IPS DF 19.7 (cell line): ENCODE data around the gene SLC22A23.

Experiments used
- DNase-seq: peaks from one replicate; pipeline ENCODE4 v3.0.0-alpha.2; 2013; ENCODE audit warnings: low read depth, low spot score

SLC22A23 gene

DNA sequence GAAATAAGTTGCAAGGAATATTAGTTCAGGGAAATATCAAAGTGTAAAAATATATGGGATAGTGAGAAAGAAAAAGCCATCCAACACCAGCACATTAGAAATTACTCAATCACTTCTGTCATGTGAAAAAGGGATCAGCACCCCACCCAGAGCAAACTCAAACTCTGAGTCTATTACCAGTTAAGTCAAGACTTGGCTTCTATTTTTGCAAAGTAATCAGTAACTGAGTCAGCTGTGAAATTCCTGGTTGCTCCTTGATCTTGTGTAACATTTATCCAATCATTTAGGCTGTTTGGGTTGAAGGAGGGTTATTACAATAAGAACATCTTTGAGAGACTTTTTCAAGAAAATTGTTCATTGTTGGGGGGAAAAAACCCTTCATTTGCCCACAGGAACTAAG lies 51.2 kb downstream of the SLC22A23 start:
- DNase-seq, result no peak

- no peak for DNase-seq
Measured at GRCh38 chr6:3405182-3405518, 51.7 kb downstream of the SLC22A23 start.

DNA sequence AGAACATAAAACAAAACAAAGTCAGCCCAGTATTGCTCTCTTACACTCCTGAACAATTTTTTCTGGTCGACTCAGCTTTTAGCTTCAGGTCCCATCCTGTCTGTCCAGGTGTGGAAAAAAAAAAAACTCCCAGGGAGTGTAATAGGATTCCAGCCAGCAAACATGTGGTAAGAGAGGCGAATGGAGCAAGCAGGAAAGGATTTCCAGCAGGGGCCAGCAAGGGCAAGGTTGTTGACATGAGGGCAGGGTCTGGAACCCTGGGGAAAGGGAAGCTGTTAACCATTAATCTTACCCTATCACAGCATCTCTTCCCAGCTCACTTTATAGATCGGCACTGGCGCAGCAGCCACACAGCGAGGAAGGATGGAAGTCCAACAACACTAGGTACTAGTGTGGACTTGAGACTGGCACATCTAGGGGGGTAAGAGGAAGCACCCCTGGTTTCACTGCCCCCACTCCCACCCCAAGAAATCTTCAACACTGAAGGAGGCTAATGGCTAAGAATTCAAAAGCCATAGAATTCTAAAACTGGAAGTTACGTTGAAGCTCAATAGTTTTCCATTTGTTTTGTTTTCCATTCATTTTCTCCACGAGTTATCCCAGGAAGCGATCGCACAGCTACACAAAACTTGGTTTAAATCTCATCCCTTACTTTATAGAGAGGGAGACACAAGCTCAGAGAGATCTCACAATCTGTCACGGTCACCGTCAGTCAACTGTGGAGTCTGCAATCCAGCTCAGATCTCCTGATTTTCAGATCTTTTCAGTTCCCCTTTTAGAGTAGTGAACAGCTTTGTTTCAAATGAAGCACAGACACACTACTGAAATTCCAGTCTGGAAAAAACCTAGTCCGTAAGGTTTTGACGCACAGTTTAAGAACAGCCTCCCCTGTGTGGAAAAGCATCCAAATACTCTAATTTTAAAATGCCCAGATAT lies 53.3 kb downstream of the SLC22A23 start:
- no peak for DNase-seq

- no peak for DNase-seq
Measured at GRCh38 chr6:3402310-3403237, 54.3 kb downstream of the SLC22A23 start.

DNA sequence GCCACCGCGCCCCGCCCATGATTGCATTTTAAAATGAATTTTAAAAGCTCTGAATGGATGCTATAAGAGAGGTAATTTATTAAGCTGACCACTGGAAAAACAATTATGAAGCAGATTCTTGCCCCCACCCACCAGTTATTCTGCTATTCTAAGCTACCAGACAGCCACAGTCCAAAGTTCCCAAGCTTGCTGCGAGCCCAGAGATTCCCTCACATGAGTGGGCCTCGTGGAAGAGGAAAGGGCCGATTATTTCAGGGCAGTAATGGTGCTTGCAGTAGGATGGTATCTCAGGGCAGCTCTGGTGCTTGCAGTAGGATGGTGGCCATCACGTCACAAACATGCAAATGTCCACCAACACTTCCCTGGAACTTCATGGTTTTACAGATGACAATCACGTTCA lies 56.7 kb downstream of the SLC22A23 start:
- DNase-seq, result no peak

DNA sequence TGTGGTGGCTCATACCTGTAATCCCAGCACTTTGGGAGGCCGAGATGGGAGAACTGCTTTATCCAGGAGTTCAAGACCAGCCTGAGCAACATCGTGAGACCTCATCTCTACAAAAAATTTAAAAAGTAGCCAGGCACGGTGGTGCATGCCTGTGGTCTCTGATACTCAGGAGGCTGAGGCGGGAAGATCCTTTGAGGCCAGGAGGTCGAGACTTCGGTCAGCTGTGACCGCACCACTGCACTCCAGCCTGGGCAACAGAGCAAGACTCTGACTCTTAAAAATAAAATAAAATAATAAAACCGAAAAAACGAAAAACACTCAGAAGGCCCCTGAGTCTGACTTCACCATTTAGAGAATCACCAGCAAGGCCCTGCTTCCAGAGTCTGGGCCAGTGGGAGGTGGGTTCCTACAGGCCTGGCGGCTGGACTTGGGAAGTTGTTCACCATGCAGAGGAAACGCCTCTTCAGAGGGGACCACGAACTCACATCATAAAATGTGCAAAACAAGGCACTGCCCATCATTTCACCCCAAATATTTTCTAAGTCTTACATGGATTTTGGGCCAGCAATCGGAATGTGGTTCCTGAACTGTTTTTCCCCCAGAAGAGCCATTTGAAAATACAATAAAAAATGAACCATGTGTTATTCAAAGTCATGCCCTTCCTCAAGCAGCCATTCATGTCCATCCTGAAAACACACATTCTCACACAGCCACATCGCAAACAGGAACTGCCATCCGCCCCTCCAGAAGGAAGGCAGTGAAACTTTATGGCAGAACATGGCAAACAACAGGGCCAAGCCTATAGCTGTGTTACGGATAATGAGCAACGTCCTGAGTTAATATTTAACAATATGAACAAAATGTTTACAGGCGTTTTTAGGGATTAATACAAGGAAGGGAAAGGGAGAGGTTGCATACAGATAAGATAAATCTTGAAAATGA lies 57.8 kb downstream of the SLC22A23 start:
- no peak for DNase-seq

DNA sequence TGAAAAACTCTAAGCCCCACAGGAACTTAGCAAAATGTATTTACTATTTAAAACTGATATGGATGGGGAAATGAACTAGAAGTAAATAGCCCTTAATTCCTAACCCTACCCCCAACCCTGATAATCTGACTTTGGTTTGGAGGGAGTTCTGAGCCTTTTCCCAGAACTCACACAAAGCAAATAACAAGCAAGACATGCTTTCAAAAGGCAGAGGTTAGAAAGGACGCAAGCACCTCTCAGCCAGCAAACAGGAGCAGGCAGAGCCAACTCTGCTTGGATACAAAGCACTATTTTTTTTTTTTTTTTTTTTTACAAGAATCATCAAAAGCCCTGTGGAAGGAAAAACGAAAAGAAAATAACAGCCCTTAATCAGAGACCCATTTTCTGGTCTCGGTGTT lies 58.7 kb downstream of the SLC22A23 start:
- no peak for DNase-seq

- DNase-seq, result no peak
Measured at GRCh38 chr6:3397229-3398164, 59.4 kb downstream of the SLC22A23 start.

DNA sequence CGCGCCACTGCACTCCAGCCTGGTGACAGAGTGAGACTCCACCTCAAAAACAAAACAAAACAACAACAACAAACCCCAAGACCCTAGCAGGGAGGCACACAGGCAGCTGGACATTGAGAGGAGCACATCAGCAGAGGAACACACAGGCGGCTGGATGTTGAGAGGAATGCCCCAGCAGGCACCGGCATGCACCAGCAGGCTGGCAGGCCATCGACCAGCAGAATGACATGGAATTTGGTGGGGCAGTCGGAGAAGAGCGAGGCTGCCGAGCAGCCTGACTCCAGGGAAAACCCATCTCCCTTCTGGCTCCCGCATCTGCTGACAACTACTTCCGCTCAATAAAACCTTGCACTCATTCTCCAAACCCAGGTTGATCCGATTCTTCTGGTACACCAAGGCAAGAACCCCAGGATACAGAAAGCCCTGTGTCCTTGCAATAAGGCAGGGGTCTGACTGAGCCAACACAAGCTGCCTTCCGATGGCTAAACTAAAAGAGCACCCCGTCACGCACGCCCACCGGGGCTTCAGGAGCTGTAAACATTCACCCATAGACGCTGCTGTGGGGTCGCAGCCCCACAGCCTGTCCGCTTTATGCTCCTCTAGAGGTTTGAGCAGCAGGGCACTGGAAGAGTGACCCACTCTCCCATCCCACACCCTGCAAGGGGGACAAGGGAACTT lies 60.2 kb downstream of the SLC22A23 start:
- DNase-seq, result no peak

GRCh38 chr6:3394671-3395070 lies 62.2 kb downstream of the SLC22A23 start:
- no peak for DNase-seq

GRCh38 chr6:3393836-3394202 lies 63.0 kb downstream of the SLC22A23 start:
- DNase-seq, result no peak

DNA sequence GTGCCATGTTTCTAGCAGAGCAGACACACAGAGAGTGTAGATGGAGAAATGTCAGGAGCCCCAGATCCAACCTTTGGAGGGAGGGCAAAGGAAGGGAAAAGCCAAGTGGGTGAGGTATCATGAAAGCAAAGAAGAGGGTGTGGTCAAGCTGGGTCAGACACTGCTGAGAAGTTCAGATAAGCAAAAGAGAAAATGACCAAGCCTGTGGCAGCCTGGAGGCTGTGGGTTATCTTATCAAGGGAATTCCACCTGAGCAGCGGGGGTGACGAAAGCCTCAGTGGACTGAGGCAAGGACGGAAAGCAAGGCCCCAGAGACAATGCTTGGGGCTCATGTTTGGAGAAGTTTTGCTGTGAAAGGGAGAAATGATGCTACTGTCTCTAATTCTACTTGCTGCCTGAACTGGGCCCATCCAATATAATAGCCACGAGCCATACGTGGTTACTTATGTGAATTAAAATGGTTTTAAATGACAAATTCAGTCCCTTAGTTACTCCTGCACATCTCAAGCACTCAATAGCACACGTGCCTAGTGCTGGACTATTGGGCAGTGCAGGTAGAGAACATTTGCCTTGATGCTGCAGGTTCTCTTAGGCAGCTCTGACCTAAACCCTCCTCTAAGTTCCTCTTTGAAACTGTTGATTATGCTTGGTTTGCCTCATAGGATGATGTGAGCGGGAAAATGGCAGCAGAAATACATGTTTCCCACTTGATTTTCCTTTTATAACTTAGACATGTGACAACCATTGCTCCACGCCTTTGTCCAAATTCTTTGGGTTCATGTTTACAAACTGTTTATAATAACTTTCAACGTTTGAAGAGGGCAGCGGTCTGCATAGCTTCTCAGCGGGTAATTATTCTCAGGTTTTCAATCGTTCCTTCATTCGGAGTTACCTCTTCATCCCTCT lies 63.7 kb downstream of the SLC22A23 start:
- no peak for DNase-seq

GRCh38 chr6:3391902-3392458 lies 64.9 kb downstream of the SLC22A23 start:
- DNase-seq, result no peak

DNA sequence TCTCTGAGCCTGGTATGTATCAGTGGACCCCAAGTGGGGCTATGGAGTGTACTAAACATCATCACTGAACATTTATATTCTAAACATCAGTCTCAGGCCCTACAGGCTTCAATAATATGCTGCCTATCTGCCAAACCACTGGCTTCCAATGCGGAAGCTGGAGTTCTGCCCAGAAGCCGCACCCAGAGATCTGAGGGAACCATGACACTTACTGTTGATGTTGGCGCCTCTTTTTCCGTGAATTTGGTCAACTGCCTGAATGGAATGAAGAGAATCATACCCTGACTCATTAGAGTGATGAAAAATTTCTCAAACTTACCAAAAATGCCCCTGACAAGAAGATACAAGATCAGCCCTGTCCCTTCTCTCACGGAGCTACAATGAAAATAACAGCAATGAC lies 66.2 kb downstream of the SLC22A23 start:
- no peak for DNase-seq

- DNase-seq, result no peak
Measured at GRCh38 chr6:3389390-3390167, 67.3 kb downstream of the SLC22A23 start.

- no peak for DNase-seq
Measured at GRCh38 chr6:3388786-3389185, 68.1 kb downstream of the SLC22A23 start.

DNA sequence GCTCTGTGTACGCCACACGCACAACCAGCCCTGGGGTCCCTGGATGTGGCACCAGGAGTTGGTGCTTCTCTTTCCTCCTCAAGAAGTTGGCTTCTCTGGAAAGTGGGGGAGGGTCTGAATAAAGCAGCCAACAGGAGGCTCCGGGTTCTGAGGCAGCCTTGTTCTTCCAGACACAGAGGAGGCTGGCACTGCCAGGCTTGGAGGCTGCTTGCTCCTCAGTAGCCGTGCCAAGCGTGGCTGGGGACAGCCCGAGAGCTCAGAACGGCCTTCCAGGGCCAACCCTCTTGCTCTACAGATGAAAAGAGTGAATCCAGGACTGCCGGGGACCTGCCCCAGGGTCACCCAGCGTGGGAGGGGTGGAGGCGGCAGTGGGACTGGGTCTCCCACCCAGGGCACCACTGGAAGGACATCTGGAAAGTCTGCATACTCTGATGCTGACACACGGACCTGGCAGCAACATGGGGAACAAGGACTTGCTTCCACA lies 70.4 kb downstream of the SLC22A23 start:
- DNase-seq, result no peak
